ENCODE measurements around the gene GHRHR.

GHRHR gene

GRCh38 chr7:30928254-30928872 lies 35.4 kb upstream of the GHRHR start:
- DNase-seq: no peak

GRCh38 chr7:30929686-30930085 lies 34.1 kb upstream of the GHRHR start:
- DNase-seq: no peak

GRCh38 chr7:30930621-30931020 lies 33.1 kb upstream of the GHRHR start:
- no peak for DNase-seq

GRCh38 chr7:30931161-30931928 lies 32.4 kb upstream of the GHRHR start:
- no peak for DNase-seq

GRCh38 chr7:30931929-30932540 lies 31.7 kb upstream of the GHRHR start:
- DNase-seq: no peak

- no peak for DNase-seq
Measured at GRCh38 chr7:30932562-30932961, 31.2 kb upstream of the GHRHR start.

GRCh38 chr7:30933124-30933974 lies 30.4 kb upstream of the GHRHR start:
- DNase-seq: no peak

GRCh38 chr7:30934225-30934624 lies 29.5 kb upstream of the GHRHR start:
- DNase-seq: no peak

- no peak for DNase-seq
Measured at GRCh38 chr7:30934732-30935568, 28.8 kb upstream of the GHRHR start.

- no peak for DNase-seq
Measured at GRCh38 chr7:30935569-30935877, 28.2 kb upstream of the GHRHR start.

- no peak for DNase-seq
Measured at GRCh38 chr7:30936650-30937245, 27.0 kb upstream of the GHRHR start.

- no peak for DNase-seq
Measured at GRCh38 chr7:30937416-30937815, 26.3 kb upstream of the GHRHR start.

- DNase-seq: peak in 40 of 56 donors; percentile 19 to 81 (median 46)
Measured at GRCh38 chr7:30938435-30939316, 25.1 kb upstream of the GHRHR start.

GRCh38 chr7:30941582-30942323 lies 22.0 kb upstream of the GHRHR start:
- DNase-seq: no peak

- DNase-seq: no peak
Measured at GRCh38 chr7:30950197-30950596, 13.6 kb upstream of the GHRHR start.

GRCh38 chr7:30954914-30955313 lies 8.8 kb upstream of the GHRHR start:
- DNase-seq: no peak

- no peak for DNase-seq
Measured at GRCh38 chr7:30956704-30957103, 7.0 kb upstream of the GHRHR start.

- DNase-seq: no peak
Measured at GRCh38 chr7:30965372-30965771, 1.6 kb downstream of the GHRHR start.

GRCh38 chr7:30965883-30966282 lies 2.1 kb downstream of the GHRHR start:
- DNase-seq: no peak
